Measurements from ENCODE around the gene ZNF622.

DNA sequence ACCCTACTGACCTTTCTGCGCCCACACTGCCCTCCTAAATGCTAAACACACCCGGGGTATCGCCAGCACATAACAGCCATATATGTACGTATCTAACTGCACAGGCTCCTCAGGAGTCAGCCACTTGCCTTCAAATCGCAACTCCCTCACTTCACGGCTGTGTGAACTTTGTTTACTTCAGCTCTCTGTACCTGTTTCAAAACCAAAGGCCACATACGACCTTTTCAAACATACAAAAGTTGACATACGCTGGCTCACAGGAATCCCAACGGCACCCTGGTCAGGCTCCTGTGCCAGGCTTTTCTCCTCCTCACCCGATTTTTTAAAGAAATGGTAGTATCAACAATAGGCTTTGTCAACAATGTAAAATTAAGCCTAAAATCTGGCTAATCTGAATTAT lies 39.0 kb upstream of the ZNF622 start:
- TF ChIP-seq POLR2A (IDR thresholded peaks at IDR 0.05) (no peak), CTCF (IDR thresholded peaks at IDR 0.05) (no peak)
